HG03108 (cell line): Measurements from ENCODE around the gene ATAD3A.
"Not testable (repeated sequence)": the region's sequence is repeated elsewhere in the genome, so short reads cannot be mapped to it uniquely, and the experiment has no call there.

Experiments
- ATAC-seq: cut with Tn5 transposase; IDR thresholded peaks from one replicate; pipeline ENCODE4 v1.9.1; 2021; ENCODE audit warnings: moderate library complexity; ENCODE audit not compliant: unreplicated experiment

Gene ATAD3A

DNA sequence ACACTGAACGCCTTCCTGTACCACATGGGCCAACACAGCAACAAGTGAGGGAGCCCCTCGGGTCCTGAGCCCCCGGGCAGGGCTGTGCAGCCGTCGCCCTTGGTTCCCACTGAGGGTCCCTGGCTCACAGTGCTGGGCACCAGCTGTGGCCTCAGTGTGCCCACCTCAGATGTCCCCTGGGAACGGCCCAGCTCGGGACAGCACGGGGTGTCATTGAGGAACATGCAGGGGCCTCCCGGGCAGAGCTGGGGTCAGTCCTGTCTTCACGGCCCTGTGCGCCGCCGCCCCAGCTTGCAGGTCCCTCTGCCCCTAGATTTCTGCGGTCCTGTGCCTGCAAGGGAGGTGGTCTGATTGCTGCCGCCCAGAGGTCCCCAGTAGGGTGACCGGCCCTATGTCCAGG, 22.7 kb upstream of the ATAD3A start:
- no peak for ATAC-seq

DNA sequence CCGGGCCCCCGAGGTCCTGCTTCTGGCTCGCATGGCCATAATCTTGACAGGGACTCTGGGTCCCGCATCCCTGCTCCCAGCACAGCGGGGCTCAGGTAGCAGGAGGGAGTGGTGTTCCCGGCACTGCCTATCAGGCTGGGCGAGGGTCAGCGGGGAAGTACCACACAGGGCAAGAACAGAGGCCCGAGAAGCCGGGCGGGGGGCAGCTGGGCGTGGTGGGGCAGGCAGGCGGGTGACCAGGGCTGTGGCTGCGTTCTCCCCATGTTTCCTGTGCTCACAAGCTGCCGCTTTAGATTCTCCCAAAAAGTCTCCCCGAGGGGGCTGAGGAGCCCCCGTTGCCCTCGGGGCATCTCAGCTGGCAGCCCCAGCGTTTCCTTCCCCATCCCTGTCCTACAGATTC, 22.1 kb upstream of the ATAD3A start:
- no peak for ATAC-seq

DNA sequence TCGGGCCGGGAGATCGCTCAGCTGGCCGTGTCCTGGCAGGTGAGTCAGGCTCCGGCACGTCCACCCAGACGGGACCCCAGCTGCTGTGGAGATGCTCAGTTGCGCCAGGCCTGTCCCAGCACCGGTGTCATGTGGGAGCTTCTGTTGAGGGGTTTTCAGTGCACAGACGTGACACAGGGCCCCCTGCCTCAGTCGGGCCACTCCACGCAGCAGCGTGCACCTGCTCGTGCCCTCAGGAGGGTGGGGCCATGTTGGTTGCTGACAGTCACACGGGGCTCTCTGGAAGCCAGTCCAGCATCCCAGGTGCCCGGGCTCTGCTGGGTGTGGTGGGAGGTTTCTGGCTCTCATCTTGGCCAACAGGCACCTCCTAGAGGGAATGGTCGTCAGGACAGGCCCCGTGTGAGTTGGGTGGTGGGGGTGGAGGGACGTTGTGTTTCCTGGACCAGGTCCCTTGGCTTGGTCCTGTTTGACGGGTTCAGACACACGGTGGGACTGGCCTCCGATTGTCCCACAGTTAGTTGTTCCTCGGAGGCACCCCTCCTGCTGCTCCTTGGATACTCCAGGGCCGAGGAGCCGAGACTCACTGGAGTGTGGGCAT, 21.2 kb upstream of the ATAD3A start:
- ATAC-seq: no peak

DNA sequence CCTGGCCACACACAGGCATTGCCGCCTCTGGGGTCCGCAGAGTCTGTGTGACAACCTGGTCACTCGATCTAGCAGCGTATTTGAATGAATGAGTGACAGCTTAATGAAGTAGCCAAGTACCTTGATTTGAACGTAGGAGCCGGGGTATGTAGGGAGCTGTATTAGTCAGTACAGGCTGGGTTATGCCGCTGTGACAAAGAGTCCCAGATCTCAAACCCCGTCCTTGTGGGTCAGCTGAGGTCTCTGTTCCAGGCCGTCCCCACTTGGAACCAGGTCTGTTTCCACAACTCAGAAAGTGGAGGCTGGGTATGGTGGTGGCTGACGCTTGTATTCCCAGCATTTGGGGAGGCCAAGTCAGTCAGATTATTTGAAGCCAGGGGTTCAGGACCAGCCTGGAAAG, 20.4 kb upstream of the ATAD3A start:
- ATAC-seq: no peak

DNA sequence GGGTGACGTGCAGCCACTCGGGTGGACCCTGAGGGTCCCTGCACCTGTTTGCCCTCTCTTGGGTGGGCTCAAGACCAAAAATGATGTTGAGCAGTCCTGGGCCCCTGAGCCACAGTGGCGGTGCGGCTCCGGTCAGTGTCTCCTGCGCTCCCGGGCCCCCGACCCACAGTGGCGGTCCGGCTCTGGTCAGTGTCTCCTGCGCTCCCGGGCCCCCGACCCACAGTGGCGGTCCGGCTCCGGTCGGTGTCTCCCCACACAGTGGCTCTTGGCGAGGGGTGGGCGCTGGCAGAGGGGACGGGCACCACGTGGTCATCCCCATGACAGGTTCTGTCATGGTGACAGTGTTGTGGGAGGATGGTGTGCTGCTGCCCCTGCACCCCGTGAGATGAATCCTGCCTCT, 17.7 kb upstream of the ATAD3A start:
- not testable (repeated sequence) for ATAC-seq

DNA sequence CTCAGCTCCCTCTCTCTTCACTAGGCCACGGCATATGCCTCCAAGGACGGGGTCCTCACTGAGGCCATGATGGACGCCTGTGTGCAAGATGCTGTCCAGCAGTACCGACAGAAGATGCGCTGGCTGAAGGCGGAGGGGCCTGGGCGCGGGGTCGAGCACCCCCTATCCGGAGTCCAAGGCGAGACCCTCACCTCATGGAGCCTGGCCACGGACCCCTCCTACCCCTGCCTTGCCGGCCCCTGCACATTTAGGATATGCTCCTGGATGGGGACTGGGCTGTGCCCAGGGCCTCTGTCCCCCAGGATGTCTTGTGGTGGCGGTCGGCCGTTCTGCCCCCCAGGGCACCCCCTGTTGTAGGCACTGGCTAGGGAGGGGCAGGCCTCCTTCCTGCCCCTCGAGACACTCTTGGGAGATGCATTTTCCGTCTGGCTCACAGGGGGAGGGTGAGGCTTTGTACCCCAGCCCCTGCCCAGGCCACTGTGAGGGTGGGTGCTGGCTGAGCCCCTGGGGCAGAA, 16.4 kb upstream of the ATAD3A start:
- not testable (repeated sequence) for ATAC-seq

DNA sequence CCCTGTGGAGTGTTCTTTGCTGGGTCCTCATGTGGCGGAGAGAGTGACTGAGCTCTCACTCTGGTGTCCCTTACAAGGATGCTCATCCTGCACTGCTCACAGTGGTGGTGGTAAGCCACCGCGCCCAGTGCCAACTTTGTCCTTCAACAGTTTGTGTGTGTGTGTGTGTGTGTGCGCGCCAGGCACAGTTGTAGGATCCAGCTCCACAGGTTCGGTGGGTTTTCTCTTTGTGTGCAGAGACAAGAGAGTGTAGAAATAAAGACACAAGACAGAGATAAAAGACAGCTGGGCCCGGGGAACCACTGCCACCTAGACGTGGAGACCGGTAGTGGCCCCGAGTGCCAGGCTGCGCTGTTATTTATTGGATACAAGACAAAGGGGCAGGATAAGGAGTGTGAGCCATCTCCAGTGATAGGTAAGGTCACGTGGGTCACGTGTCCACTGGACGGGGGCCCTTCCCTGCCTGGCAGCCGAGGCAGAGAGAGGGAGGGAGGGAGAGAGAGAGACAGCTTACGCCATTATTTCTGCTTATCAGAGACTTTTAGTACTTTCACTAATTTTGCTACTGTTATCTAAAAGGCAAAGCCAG, 7.1 kb upstream of the ATAD3A start:
- not testable (repeated sequence) for ATAC-seq

DNA sequence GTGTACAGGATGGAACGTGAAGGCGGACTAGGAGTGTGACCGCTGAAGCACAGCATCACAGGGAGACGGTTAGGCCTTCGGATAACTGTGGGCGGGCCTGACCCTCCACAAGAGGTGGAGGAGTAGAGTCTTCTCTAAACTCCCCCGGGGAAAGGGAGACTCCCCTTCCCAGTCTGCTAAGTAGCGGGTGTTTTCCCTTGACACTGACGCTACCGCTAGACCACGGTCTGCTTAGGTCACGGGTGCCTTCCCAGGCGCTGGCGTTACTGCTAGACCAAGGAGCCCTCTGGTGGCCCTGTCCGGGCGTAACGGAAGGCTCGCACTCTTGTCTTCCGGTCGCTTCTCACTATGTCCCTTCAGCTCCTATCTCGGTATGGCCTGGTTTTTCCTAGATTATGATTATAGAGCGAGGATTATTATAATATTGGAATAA, 6.6 kb upstream of the ATAD3A start:
- not testable (repeated sequence) for ATAC-seq

DNA sequence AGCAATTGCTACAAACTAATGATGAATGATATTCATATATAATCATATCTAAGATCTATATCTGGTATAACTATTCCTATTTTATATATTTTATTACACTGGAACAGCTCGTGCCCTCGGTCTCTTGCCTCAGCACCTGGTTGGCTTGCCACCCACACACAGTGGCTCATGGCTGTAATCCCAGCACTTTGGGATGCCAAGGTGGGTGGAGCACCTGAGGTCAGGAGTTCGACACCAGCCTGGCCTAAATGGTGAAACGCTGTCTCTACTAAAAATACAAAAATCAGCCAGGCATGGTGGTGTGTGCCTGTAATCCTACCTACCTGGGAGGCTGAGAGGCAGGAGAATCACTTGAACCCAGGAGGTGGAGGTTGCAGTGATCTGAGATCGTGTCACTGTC, 6.2 kb upstream of the ATAD3A start:
- ATAC-seq: not testable (repeated sequence)

DNA sequence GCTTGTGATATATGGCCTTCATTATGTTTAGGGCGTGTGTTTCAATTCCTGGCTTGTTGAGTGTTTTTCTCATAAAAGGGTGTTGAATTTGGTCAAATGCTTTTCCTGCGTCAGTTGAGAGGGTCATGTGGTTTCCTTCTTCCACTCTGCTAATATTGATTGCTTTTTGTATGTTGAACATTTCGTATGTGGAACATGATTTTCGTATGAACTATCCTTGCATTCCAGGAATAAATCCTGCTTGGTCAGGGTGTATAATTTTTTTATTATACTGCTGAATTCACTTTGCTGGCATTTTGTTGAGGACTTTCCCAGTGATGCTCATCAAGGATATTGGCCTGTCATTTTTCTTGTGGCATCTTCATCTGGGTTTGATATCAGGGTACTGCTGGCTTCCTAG, 4.7 kb upstream of the ATAD3A start:
- no peak for ATAC-seq

DNA sequence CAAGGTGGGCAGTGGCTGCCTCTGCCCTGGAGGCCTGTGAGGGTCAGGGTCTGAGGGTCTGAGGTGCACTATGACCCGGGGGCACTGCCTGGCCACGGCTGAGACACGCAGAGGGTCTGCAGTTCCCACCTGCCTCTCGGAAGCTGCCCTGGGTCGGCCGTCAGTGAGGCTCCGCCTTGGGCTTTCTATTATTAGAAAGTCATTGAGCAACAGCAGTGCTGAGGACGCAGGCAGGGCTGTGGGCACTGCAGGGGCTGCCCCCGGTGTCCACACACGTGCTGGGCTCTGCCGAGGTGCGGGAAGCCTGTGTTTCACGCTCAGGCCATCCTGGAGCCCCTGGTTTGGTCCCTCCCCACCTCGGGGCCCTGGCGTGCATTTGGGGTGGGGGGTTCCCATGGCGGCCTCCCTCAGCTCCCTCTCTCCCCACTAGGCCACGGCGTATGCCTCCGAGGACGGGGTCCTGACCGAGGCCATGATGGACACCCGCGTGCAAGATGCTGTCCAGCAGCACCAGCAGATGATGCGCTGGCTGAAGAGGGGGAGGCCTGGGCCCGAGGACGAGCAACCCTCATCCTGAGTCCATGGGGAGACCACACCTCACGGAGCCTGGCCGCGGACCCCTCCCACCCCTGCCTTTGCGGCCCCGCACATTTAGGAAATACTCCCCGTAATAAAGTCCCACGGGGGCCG, 3.0 kb upstream of the ATAD3A start:
- ATAC-seq: not testable (repeated sequence)

DNA sequence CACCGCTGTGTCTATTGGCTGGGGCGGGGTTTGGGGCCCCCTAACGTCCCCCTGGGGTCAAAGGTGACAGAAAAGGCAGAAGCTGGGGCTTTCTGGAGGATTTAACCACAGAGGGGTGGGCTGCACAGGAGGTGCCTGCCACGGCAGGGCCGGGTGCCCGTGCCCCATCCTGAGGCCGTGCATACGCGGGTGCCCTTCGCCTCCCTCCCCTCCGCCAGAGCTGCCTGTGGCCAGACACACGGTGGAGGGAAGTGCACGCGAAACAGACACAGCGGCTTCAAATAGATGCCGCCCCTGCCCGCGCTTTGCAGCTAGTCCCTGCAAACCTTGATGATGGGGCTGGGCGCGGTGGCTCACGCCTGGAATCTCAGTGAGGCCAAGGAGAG, 2.5 kb upstream of the ATAD3A start:
- not testable (repeated sequence) for ATAC-seq

DNA sequence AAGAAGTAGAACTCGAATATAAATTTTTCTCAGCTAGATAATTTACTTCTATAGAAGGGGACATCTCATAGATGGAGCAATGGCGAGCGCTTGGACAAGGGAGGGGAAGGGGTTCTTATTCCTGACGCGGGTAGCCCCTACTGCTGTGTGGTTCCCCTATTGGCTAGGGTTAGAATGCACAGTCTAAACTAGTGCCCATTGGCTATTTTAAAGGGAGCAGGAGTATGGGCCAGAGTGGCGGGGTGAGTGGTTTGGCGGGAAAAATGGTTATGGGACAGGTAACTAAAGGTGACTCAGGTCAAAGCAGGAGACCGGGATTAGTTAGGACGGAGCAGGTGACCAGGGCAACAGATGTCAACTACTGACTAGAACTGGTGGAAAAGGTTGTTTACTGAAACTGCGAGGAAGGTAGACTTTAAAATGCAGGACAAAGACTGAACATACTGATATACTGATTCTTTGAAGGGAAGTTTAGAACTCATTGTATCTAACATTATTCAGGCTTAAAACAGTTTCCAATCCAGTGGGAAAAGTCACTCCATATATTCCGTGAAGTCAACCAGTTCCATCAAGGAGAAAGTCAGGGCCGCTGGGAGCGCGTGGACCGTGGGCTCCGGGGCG, 940 bp upstream of the ATAD3A start:
- ATAC-seq: no peak

DNA sequence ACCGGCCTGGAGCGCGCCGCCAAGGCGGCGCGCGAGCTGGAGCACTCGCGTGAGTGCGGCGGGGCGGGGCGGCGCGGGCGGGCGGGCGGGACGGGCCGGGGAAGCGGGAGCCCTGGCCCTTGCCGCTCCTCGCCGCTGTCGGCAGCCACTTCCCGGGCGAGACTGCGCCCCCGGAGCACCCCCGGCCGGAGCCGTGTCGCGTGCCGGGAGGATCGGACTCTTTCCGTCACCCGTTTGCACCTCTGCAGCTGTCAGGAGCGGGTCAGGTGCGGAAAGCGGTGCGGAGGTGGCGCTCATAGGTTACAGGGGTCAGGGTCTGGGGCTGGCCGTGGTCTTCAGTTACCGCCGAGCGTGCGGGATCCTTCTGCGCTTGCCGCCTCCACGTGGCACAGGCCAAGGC, 463 bp downstream of the ATAD3A start:
- not testable (repeated sequence) for ATAC-seq

DNA sequence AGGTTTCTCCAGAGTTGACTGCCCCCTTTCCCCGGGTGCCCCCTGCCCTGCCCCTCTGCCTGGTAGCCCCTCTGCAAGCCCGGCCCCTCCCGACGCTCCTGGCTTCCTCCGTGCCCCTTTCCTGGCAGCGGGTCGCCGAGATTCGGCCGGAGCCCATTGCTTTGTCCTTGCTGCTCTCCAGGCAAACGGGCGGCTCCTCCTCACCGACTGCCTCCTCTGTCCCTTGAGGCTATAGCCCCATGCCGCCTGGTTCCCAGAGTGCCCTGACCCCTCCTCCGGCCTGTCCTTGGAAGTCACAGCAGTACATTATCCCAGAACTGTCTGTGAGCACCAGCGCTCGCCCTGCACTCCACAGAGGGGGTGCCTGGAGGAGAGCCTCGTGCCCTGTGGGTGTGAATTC, 1.7 kb downstream of the ATAD3A start:
- not testable (repeated sequence) for ATAC-seq

DNA sequence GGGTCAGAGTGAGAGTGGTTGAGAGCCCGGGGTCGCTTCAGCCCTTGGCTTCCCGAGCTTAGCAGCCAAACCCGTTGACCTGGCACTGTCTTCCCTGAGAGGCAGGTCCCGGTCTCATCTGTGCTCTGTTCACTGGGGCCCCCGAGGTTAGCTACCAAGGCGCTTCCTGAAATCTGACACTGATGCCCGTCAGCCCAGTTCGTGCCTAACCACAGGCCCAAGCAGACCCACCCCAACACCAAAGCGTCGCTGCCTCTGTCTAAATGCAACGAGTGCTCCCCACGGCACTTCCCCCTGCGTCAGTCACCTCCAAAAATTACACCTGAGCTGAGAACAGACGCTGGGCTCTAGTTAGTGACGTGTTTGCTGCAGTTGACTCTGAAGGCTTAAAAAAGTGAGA, 2.4 kb downstream of the ATAD3A start:
- ATAC-seq: not testable (repeated sequence)

DNA sequence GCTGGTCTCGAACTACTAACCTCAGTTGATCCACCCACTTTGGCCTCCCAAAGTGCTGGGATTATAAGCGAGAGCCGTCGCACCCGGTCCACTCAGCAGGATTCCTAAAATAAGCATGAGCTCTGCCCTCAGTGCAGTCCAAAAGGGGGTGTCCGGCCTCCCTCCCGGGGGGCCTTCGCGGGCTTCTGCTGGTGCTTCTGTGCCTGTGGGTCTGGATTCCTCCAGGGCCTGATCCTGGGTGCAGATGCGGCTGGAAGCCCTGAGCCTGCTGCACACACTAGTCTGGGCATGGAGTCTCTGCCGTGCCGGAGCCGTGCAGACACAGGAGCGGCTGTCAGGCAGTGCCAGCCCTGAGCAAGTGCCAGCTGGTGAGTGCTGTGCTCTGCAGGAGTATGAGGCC, 5.0 kb downstream of the ATAD3A start:
- not testable (repeated sequence) for ATAC-seq

DNA sequence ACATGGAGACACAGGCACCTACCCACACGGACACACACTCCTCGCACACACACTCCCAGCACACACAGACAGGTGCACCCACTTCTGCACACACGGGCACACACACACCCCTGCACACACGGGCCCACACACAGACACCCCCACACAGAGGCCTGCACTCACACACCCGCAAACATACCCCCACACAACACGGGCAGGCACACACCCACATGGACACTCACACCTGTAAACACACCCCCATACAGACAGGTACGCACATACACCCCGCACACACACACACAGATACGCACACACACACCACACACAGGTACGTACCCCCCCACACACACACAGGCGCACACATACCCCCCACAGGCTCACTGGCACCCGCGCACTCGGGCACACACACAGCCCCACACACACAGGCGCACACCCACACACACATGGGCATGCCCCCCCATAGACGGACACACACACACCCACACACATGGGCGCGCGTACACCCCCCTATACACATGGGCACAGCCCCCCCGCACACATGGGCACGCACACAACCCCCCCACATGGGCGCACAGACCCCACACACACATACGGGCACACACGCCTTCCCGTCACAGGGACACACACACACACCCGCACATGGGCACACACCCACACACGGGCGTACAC, 6.1 kb downstream of the ATAD3A start:
- no peak for ATAC-seq

DNA sequence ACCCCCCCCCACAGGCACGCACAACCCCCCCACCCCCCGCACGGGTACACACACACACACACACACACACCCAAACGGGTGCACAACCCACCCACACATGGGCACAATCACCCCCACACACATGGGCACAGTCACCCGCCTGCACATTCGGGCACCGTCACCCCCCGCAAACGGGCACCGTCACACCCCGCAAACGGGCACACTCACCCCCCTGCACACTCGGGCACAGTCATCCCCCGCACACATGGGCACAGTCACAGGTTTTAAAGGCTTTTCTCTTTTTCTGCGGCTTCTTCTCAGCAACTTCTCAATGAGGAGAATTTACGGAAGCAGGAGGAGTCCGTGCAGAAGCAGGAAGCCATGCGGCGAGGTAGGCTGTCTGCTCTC, 6.7 kb downstream of the ATAD3A start:
- not testable (repeated sequence) for ATAC-seq

DNA sequence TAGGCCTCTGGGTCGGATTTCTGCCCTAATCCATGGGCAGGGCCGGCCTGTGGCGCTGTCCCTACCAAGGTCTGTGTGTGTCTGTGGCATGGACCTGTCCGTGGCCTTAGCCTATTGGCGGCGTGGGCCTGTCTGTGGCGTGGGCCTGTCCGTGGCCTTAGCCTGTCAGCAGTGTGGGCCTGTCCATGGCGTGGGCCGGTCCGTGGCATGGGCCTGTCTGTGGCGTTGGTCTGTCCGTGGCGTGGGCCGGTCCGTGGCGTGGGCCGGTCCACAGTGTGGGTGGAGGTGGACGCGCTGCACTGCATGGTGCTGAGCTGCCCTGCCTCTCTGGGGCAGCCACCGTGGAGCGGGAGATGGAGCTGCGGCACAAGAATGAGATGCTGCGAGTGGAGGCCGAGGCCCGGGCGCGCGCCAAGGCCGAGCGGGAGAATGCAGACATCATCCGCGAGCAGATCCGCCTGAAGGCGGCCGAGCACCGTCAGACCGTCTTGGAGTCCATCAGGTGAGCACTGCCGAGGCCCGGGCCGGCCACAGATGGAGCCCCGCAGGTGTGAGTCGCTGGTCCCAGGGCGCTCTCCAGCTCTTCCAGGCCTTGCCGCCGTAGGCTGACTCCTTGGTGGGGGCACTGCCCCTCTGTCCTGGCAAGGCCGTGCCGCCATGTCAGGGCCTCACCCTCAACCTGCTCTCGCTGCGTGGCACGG, 8.0 kb downstream of the ATAD3A start:
- not testable (repeated sequence) for ATAC-seq

DNA sequence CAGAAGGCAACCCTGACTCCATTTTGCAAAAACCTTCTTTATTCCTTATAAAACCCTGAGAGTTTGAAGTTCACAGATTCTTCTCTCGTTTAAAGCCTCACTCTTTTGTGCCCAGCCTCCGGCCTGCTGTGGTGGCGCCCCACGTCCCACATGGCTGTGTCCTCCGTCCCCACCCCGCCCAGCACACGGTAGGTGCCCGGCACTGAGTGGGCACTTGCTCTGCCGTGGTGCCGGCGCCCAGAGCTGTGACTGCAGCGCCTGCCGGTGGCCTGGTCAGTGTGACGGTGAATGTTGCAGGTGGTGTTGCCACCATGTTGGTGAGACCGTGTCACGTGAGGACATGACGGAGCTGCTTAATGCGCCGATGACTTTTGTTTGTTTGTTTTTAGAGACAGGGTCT, 9.4 kb downstream of the ATAD3A start:
- no peak for ATAC-seq
